ENCODE data around the gene MLIP.

The MLIP gene

GRCh38 chr6:54151861-54152260 is 40.6 kb downstream of the MLIP start:
- Histone ChIP-seq H3K27me3 (ENCODE audit: insufficient read depth, poor library complexity, severe bottlenecking) (peaks cover 2% of the 10 kb centered on the region), H3K4me3 (replicated peaks; ENCODE audit: insufficient read depth, low read length) (no peak overlapping the region), H3K27ac (replicated peaks) (no peak overlapping the region)
- DNase-seq (ENCODE audit: low read depth in 1 of 2, low spot score in 1 of 2), result no peak
- TF ChIP-seq POLR2AphosphoS5 (IDR thresholded peaks at IDR 0.05; ENCODE audit: low read depth), result no peak
- no peak for TF ChIP-seq GABPA (IDR thresholded peaks at IDR 0.05; ENCODE audit: low read depth)
- no peak for TF ChIP-seq CTCF (IDR thresholded peaks at IDR 0.05; ENCODE audit: insufficient read depth, low read length)
- no peak for TF ChIP-seq SPI1 (IDR thresholded peaks at IDR 0.05; ENCODE audit: borderline replicate concordance, low read depth)
- TF ChIP-seq REST (IDR thresholded peaks at IDR 0.05; ENCODE audit: insufficient replicate concordance, low read depth), result no peak

GRCh38 chr6:54156650-54157250 is 45.5 kb downstream of the MLIP start:
- H3K27ac ChIP-seq (replicated peaks), result no peak overlapping the region
- H3K4me3 ChIP-seq (replicated peaks; ENCODE audit: insufficient read depth, low read length), result no peak overlapping the region
- DNase-seq (ENCODE audit: low read depth in 1 of 2, low spot score in 1 of 2), result no peak
- H3K27me3 ChIP-seq (ENCODE audit: insufficient read depth, poor library complexity, severe bottlenecking), result no peaks in the 10 kb centered on the region
- TF ChIP-seq REST (IDR thresholded peaks at IDR 0.05; ENCODE audit: insufficient replicate concordance, low read depth) (no peak), SPI1 (IDR thresholded peaks at IDR 0.05; ENCODE audit: borderline replicate concordance, low read depth) (no peak), GABPA (IDR thresholded peaks at IDR 0.05; ENCODE audit: low read depth) (no peak), POLR2AphosphoS5 (IDR thresholded peaks at IDR 0.05; ENCODE audit: low read depth) (no peak), CTCF (IDR thresholded peaks at IDR 0.05; ENCODE audit: insufficient read depth, low read length) (no peak)

- no peak overlapping the region for H3K4me3 ChIP-seq (replicated peaks; ENCODE audit: insufficient read depth, low read length)
- DNase-seq (ENCODE audit: low read depth in 1 of 2, low spot score in 1 of 2), result no peak
- no peak for TF ChIP-seq POLR2AphosphoS5 (IDR thresholded peaks at IDR 0.05; ENCODE audit: low read depth)
- no peak for TF ChIP-seq REST (IDR thresholded peaks at IDR 0.05; ENCODE audit: insufficient replicate concordance, low read depth)
- no peak for TF ChIP-seq CTCF (IDR thresholded peaks at IDR 0.05; ENCODE audit: insufficient read depth, low read length)
- no peak for TF ChIP-seq SPI1 (IDR thresholded peaks at IDR 0.05; ENCODE audit: borderline replicate concordance, low read depth)
- no peak for TF ChIP-seq GABPA (IDR thresholded peaks at IDR 0.05; ENCODE audit: low read depth)
- no peak overlapping the region for H3K27ac ChIP-seq (replicated peaks)
- no peaks in the 10 kb centered on the region for H3K27me3 ChIP-seq (ENCODE audit: insufficient read depth, poor library complexity, severe bottlenecking)
Measured at GRCh38 chr6:54157405-54157804, 46.2 kb downstream of the MLIP start.
